NB4 (cell line): ENCODE results near the gene CASP6.

Experiments used
- MYC ChIP-seq: IDR thresholded peaks from 2 replicates; pipeline ENCODE4 v1.6.1; 2011; ENCODE audit warnings: low read depth, low read length
- POLR2A ChIP-seq: IDR thresholded peaks from 2 replicates; pipeline ENCODE4 v1.6.1; 2011; ENCODE audit warnings: mild to moderate bottlenecking; ENCODE audit not compliant: insufficient read length; ENCODE audit errors: extremely low read depth
- TF ChIP-seq, protein P1 (sequence below): IDR thresholded peaks from one replicate; pipeline ENCODE4 v1.5.1; 2012; ENCODE audit warnings: low read depth, low read length
- TF ChIP-seq, protein P2 (sequence below): IDR thresholded peaks from 2 replicates; pipeline ENCODE4 v1.6.1; 2011; ENCODE audit warnings: low read depth, low read length

DNA sequence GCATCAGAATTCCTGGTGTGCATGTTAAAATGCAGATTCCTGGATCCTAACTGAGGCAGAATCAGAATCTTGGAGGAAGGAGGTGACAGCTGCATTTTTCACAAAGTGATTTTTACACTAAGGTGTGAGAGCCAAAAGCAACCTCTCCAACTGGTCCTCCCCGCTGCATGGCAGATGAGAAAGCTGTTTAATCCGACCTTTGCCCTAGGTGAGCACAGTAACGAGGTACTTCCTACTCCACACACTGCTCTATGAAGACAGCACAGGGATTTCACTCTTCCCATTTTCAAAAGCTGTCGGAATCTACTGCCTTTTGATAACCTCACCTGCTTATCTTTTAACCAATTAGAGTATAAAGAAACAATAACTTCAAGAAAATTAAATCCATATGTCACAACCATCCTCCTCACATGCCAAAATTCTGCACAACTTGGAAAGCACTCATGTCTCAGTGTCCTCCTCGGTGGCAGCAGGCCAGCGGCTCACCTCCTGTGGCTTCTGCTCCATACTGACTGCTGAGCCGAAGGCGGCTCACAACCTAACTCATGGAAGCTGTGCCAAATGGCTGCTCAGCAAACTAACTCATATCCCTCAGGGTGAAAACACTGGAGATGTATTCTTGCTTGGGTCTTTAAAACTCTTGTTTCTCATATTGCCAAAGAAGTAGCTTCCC lies 3.6 kb downstream of the CASP6 start:
- TF ChIP-seq, protein P1, sequence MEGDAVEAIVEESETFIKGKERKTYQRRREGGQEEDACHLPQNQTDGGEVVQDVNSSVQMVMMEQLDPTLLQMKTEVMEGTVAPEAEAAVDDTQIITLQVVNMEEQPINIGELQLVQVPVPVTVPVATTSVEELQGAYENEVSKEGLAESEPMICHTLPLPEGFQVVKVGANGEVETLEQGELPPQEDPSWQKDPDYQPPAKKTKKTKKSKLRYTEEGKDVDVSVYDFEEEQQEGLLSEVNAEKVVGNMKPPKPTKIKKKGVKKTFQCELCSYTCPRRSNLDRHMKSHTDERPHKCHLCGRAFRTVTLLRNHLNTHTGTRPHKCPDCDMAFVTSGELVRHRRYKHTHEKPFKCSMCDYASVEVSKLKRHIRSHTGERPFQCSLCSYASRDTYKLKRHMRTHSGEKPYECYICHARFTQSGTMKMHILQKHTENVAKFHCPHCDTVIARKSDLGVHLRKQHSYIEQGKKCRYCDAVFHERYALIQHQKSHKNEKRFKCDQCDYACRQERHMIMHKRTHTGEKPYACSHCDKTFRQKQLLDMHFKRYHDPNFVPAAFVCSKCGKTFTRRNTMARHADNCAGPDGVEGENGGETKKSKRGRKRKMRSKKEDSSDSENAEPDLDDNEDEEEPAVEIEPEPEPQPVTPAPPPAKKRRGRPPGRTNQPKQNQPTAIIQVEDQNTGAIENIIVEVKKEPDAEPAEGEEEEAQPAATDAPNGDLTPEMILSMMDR: no peak
- TF ChIP-seq POLR2A (no peak), MYC (no peak)
- TF ChIP-seq, protein P2, sequence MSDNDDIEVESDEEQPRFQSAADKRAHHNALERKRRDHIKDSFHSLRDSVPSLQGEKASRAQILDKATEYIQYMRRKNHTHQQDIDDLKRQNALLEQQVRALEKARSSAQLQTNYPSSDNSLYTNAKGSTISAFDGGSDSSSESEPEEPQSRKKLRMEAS: no peak
